ENCODE measurements around the gene PAIP2B.

PAIP2B gene

DNA sequence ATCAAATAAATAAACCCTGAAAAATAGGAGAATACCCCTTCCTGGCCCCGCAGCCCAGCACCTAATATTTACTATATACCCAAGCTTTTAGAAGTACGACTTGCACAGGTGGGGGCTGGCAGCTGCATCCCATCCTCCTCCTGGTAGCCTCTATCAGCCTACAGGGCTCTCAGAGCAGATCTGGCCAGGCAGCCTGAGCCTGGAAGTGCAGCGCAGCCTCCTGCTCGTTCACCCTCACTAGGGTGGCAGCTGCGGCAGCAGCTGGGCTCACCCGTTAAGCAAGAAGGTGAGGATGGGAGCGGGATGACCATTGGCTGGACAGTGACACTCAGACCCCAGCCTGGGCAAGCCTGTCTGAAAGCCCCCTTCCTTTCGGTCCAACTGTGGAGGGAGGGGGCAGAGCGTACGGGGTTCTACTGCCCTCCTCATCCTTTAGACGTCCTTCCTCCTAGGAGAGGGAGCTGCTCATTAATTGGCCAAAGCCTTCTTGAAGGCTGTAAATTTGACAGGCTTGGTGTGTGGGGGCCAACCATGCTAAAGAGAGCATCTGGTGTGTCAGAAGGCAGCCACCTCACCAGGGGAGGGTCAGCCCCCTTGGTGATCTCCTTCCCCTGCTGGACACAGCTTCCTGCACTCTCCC is 73.2 kb downstream of the PAIP2B start:
- DNase-seq (ENCODE audit: low read depth in 3 of 3): no peak

DNA sequence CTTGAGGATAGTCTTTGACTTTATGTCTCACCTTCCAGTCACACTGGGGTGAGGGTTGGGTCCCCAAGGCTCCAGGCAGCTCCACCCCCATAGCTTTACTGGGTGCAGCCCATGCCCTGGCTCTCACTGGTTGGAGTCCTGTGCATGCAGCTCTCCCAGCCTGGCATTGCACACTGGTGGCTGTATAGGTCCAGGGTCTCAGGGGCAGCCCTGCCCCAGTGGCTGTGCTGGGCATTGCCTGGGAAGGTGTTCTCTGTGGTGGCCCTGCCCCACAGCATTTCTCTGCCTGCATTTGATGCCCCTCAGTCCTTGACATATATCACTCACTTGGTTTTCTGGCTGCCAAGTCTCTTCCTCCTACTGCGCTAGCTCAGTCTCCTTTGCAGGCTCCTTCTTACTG is 75.3 kb downstream of the PAIP2B start:
- no peak for DNase-seq (ENCODE audit: low read depth in 3 of 3)

DNA sequence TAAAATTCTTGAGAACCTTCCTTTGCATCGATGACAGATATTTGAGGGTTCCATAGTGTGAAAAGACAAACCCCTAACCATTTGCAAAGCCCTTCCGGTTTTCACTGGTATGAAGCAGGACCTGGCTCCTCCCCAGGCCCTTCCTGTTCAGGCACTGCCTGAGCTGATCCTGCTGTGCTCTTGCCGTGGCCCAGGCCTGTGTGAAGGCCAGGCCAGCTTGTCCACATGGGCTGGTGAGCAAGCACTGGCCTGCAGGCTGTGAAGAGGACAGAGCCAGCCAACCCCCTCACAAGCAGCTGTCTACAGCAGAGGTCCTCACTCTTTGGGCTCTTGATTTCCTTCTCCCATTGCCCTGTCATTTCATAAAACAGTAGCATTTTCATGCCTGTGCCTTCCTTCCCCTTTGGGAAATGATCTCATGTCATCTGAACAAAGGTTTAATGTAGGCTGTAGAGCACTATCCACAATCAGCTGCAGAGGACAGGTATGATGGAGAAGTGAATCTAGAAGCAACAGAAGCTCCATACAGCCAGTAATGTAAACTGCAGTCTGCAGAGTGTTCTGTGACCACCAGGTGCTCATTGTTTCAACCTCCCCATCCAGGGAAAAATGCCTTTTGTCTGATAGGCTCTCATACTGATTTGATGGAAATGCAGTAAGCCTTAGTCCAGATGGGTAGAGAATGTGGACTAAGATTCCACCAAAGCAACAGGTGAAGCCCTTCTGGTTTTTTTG is 76.7 kb downstream of the PAIP2B start:
- no peak for DNase-seq (ENCODE audit: low read depth in 3 of 3)

DNA sequence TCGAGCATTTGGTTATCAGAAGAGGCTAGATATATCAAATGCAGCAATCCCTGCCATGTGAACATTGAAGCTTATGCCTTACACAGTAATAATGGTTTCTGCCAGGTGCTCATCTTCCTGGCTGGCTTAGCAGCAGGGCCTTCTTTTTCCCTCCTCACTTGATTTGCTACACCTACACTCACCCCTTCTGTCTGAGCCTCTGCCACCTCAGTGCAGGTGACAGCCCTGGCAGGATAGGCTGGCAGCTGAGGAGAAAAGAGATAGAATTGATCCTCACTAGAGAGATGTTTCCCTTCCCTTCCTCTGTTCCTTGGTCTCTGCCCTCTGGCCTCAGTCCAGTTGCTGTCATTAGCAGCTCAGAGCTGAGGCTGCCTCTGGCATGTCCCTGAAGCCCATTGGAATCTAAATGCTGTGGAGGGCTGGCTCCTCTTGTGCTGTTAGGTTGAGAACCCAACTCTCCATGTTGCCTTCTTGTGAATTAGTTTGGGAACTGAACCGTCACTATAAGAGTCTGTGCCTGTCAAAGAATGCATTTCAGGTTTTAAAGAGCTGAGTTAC is 78.3 kb downstream of the PAIP2B start:
- no peak for DNase-seq (ENCODE audit: low read depth in 3 of 3)

DNA sequence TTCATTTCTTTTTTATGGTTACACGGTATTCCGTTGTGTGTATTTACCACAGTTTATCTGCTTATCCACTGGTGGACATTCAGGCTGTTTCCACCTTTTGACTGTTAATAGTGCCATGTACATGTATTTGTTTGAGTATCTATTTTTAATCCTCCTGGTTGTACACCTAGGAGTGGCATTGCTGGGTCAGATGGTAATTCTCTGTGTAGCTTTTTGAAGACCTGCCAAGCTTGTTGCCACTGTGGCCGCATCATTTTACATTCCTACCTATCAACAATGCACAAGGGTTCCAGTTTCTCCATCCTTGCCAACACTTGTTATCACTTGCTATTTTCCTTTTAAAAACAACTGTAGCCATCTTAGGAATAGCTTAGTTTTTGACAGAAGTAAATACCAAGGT is 83.1 kb downstream of the PAIP2B start:
- DNase-seq (ENCODE audit: low read depth in 3 of 3): no peak

DNA sequence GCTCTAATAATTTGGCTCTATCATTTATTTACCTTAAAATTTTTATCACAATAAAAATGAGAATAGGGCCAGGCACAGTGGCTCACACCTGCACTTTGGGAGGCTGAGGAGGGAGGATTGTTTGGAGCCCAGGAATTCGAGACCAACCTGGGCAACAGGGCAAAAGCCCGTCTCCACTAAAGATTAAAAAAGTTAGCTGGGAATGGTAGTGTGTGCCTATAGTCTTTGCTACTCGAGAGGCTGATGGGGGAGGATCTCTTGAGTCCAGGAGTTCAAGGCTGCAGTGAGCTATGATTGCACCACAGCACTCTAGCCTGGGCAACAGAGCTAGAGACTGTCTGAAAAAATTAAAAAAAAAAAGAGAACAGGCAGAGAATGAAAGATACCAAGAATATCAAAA is 90.7 kb downstream of the PAIP2B start:
- no peak for DNase-seq (ENCODE audit: low read depth in 3 of 3)

DNA sequence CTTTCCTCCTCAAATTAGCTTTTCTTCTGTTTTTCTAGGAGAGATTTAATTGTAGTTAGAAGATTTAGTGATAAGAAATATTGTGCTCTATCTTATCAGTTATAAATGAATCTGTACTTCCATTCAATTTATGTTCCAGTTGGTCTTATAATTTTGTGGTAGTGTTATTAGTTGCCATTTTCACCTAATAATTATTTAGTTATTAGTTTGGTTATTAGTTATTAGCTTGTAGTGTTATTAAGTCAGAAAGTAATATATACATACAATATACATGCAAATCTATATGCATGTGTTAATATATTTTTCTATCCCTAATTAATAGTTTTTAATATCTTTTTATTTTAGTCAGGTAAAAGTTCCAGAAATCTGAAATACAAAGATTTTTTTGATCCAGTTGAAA is 93.3 kb downstream of the PAIP2B start:
- DNase-seq (ENCODE audit: low read depth in 3 of 3): no peak
